GM12874 (cell line): ENCODE measurements around the gene GNAT2.

Experiments
- CTCF ChIP-seq: IDR thresholded peaks from 2 replicates; pipeline ENCODE4 v1.5.1; 2011; ENCODE audit warnings: low read depth, mild to moderate bottlenecking, control low read depth, low read length, moderate library complexity; ENCODE audit not compliant: insufficient read depth

GNAT2 gene

GRCh38 chr1:109634771-109635750, 15.6 kb upstream of the GNAT2 start:
- TF ChIP-seq CTCF, result no peak

GRCh38 chr1:109634292-109634691, 14.9 kb upstream of the GNAT2 start:
- TF ChIP-seq CTCF, result no peak

- no peak for TF ChIP-seq CTCF
Measured at GRCh38 chr1:109632671-109633346, 13.4 kb upstream of the GNAT2 start.

GRCh38 chr1:109631513-109632505, 12.4 kb upstream of the GNAT2 start:
- TF ChIP-seq CTCF, result no peak

- TF ChIP-seq CTCF, result no peak
Measured at GRCh38 chr1:109630898-109631512, 11.6 kb upstream of the GNAT2 start.

- no peak for TF ChIP-seq CTCF
Measured at GRCh38 chr1:109630081-109630897, 10.9 kb upstream of the GNAT2 start.
